ENCODE results near the gene PMVK. TPM values are rescaled to one million over a fixed set of nuclear protein-coding genes. Genes with fewer than 3 reads are reported as not detected.
A peak's percentile ranks its signal among the peaks of the same experiment; 100 is the strongest.

PMVK gene
- total RNA-seq, 1 donor from 2014 or later, result 15.6 TPM

DNA sequence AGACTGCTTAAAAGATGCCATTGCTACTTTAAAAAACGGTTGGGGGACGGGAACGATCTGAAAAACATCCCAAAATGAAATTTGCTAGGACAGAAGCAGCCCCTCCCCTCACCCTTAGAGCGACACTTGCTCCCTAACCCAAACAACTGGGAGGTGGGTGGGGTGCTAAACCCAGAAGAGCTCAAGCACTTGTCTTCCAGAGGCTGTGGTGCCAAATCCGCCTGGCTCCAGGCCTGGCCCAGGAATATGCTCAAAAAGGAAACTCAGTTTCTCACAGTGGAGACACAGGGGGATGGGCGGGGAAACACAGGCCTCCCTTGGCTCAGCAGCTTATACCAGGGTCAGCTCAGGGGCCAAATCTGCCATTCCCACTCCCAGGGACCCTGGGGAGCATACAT lies 20.0 kb upstream of the PMVK start:
- H3K4me1 Mint-ChIP-seq (ENCODE audit: low read depth, unreplicated experiment), result peaks cover 35% of the 10 kb centered on the region
- Histone ChIP-seq H3K27me3 (ENCODE audit: insufficient read depth, low read length) (no peaks in the 10 kb centered on the region), H3K9me3 (ENCODE audit: insufficient read depth, low read depth, low read length) (no peaks in the 10 kb centered on the region), H3K79me2 (ENCODE audit: insufficient read depth, low read length) (peaks cover 40% of the 10 kb centered on the region), H3K36me3 (ENCODE audit: insufficient read depth, low read length) (no peaks in the 10 kb centered on the region), H4K20me1 (ENCODE audit: insufficient read depth, low read length) (peaks cover 28% of the 10 kb centered on the region), H3K4me2 (ENCODE audit: low read length) (peak overlapping the region; percentile 96), H2AFZ (ENCODE audit: low read depth, low read length) (peak overlapping the region; percentile 85), H3K4me1 (ENCODE audit: insufficient read depth, low read length) (peaks cover 33% of the 10 kb centered on the region), H3K9ac (ENCODE audit: low read length) (peak overlapping the region; percentile 86), H3K4me3 (ENCODE audit: insufficient read depth, low read depth, low read length) (peak overlapping the region; percentile 73), H3K27ac (ENCODE audit: low read depth, low read length) (peak overlapping the region; percentile 85)
- H3K36me3 Mint-ChIP-seq (ENCODE audit: low read depth, unreplicated experiment), result peaks cover 12% of the 10 kb centered on the region
- peak overlapping the region; percentile 98 for H3K27ac Mint-ChIP-seq (ENCODE audit: unreplicated experiment)
- H3K27me3 Mint-ChIP-seq (ENCODE audit: low read depth, unreplicated experiment), result no peaks in the 10 kb centered on the region
- peak overlapping the region; percentile 95 for H3K4me3 Mint-ChIP-seq (ENCODE audit: unreplicated experiment)
- DNase-seq (ENCODE audit: low read depth), result no peak
- no peak for FAIRE-seq
- no peaks in the 10 kb centered on the region for H3K9me3 Mint-ChIP-seq (ENCODE audit: unreplicated experiment)
- TF ChIP-seq EZH2 (IDR thresholded peaks at IDR 0.05; ENCODE audit: insufficient read depth, low read length), result no peak
- TF ChIP-seq, protein P1, sequence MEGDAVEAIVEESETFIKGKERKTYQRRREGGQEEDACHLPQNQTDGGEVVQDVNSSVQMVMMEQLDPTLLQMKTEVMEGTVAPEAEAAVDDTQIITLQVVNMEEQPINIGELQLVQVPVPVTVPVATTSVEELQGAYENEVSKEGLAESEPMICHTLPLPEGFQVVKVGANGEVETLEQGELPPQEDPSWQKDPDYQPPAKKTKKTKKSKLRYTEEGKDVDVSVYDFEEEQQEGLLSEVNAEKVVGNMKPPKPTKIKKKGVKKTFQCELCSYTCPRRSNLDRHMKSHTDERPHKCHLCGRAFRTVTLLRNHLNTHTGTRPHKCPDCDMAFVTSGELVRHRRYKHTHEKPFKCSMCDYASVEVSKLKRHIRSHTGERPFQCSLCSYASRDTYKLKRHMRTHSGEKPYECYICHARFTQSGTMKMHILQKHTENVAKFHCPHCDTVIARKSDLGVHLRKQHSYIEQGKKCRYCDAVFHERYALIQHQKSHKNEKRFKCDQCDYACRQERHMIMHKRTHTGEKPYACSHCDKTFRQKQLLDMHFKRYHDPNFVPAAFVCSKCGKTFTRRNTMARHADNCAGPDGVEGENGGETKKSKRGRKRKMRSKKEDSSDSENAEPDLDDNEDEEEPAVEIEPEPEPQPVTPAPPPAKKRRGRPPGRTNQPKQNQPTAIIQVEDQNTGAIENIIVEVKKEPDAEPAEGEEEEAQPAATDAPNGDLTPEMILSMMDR (IDR thresholded peaks at IDR 0.05; ENCODE audit: insufficient read depth, low read depth, low read length), result no peak

DNA sequence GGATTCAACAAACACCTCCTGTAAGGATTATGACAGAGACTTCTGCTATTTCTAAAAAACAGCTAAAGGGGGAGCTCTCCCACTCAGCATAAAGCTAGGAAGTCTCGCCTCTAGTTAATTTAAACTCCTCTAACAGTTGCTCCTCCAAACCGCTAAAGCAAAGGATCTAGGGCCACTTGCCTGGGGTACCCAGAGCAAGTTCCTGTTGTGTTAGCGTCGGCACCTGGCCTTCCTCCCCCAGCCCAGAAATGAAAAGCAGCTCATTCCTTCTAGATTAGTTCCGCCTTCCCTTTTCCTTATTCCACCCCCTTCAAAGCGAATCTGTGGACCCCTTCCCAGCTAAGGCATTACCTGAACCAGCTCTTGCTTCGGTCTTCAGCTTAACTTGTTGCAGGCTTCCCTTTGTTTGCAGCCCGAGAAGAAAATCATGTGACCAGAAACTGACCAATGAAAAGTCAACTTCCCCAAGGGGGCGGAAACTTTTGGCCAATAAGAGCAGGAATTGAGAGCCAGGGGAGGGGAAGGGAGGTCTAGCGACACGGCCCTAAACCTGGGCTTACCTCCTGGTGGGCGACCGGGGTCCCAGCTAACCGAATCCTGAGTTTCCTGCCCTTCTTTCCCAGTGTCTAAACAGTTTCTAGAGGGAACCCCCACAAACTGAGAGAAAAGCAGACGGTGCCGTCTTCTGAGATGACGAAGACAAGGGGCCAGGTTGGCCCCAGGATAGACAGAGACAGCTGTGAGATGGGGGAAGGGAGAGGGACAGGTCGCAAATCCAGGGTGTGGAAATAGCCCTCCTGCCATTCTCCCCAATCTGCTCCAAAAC lies 19.4 kb upstream of the PMVK start, which contains the start of gene PBXIP1:
PBXIP1 (minus strand) TSS at position 382 of the 826 bp plus-strand sequence. CDS start 2,378 bp downstream, outside the sequence.
- peaks cover 1% of the 10 kb centered on the region for H3K36me3 ChIP-seq (ENCODE audit: insufficient read depth, low read length)
- H3K79me2 ChIP-seq (ENCODE audit: insufficient read depth, low read length), result peaks cover 36% of the 10 kb centered on the region
- peaks cover 32% of the 10 kb centered on the region for H4K20me1 ChIP-seq (ENCODE audit: insufficient read depth, low read length)
- no peak for TF ChIP-seq EZH2 (IDR thresholded peaks at IDR 0.05; ENCODE audit: insufficient read depth, low read length)
- TF ChIP-seq, protein P1 (IDR thresholded peaks at IDR 0.05; ENCODE audit: insufficient read depth, low read depth, low read length), result peak; percentile 35
- peak within 1 kb of the TSS; percentile 73 for H3K4me3 ChIP-seq (ENCODE audit: insufficient read depth, low read depth, low read length)
- H3K4me2 ChIP-seq (ENCODE audit: low read length), result peak within 1 kb of the TSS; percentile 96
- H3K4me1 Mint-ChIP-seq (ENCODE audit: low read depth, unreplicated experiment), result peaks cover 35% of the 10 kb centered on the region
- peak within 1 kb of the TSS; percentile 95 for H3K4me3 Mint-ChIP-seq (ENCODE audit: unreplicated experiment)
- H3K27me3 Mint-ChIP-seq (ENCODE audit: low read depth, unreplicated experiment), result no peaks in the 10 kb centered on the region
- peaks cover 31% of the 10 kb centered on the region for H3K4me1 ChIP-seq (ENCODE audit: insufficient read depth, low read length)
- H3K9me3 ChIP-seq (ENCODE audit: insufficient read depth, low read depth, low read length), result no peaks in the 10 kb centered on the region
- H3K9me3 Mint-ChIP-seq (ENCODE audit: unreplicated experiment), result no peaks in the 10 kb centered on the region
- H3K27me3 ChIP-seq (ENCODE audit: insufficient read depth, low read length), result no peaks in the 10 kb centered on the region
- H3K36me3 Mint-ChIP-seq (ENCODE audit: low read depth, unreplicated experiment), result peaks cover 12% of the 10 kb centered on the region
- peak within 1 kb of the TSS; percentile 86 for H3K9ac ChIP-seq (ENCODE audit: low read length)
- peak within 1 kb of the TSS; percentile 85 for H3K27ac ChIP-seq (ENCODE audit: low read depth, low read length)
- H3K27ac Mint-ChIP-seq (ENCODE audit: unreplicated experiment), result peak within 1 kb of the TSS; percentile 98
- FAIRE-seq (peak; percentile 67), DNase-seq (ENCODE audit: low read depth) (peak; percentile 78)
- H2AFZ ChIP-seq (ENCODE audit: low read depth, low read length), result peak within 1 kb of the TSS; percentile 85

Data from astrocyte (in vitro differentiated cells and primary cell).